Muscle layer of colon (tissue), 2 donors: Measurements from ENCODE around the gene ASPSCR1.

ENCODE experiments used
- H3K27ac ChIP-seq: one replicate; pipeline ENCODE4 v1.7.0; 2013; ENCODE audit warnings: low read depth, mild to moderate bottlenecking, low read length, moderate library complexity
- H3K27me3 ChIP-seq, 2 donors: one replicate each; pipeline ENCODE4 v1.7.0; 2013; ENCODE audit warnings: low read length in 2 of 2, mild to moderate bottlenecking in 2 of 2; ENCODE audit not compliant: insufficient read depth in 2 of 2, control insufficient read depth in 1 of 2
- H3K36me3 ChIP-seq: one replicate; pipeline ENCODE4 v1.7.0; 2013; ENCODE audit warnings: mild to moderate bottlenecking, low read length; ENCODE audit not compliant: insufficient read depth
- H3K4me1 ChIP-seq: one replicate; pipeline ENCODE4 v1.7.0; 2013; ENCODE audit warnings: mild to moderate bottlenecking, low read length; ENCODE audit not compliant: insufficient read depth
- H3K4me3 ChIP-seq, 2 donors: one replicate each; pipeline ENCODE4 v1.7.0; 2013; ENCODE audit warnings: low read length in 2 of 2, low read depth in 1 of 2, mild to moderate bottlenecking in 1 of 2, moderate library complexity in 1 of 2
- H3K9ac ChIP-seq: one replicate; pipeline ENCODE4 v1.7.0; 2013; ENCODE audit warnings: low read length
- H3K9me3 ChIP-seq: one replicate; pipeline ENCODE4 v1.7.0; 2013; ENCODE audit warnings: mild to moderate bottlenecking, low read length
- donor health status: abdominal sarcoma.
- donor health status: Adenocarcinoma of cecum.

The ASPSCR1 gene

DNA sequence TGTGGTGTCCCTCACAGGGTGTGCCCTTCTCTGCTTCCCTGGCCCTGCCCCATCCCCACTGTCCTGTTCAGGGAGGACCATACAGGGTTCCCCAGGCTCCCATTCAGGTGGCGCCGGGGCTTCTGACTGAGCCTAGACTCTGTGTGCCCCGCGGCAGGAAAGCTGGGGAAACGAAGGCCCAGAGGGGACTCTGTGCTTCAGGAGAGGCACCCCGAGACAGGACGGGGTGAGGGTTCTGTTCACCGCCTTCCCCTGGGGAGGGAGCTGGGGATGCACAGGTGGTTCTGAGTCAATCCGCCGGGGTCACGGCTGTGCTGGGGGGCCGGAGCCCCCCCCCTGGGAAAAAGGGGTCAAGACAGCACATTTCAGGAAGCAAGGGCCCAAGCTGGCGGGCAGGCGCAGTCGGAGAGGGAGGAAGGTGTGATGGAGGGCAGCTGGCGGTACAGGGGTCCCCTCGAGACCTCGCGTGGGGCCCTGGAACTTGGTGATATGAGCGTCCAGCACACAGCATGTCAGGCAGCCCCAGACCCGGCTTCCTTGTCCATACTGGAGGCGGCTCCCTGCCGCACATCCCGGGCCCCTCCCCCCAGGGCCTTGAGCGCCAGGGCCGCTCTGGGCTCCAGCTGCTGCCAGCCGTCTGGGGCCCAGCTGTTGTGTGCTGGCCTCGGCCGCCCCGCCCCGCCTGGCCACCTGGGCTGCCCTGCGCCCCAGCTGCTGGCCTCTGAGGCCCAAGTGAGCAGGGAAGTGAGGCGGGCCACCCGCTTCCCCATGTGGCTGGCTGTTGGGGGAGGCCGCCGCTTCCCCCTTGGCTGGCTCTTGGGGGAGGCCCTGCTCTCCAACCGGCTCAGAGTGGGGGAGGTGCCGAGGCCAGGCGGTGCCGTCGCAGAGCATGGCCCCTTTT, 10.8 kb upstream of the ASPSCR1 start:
- no peaks in the 10 kb centered on the region for H3K9me3 ChIP-seq
- H3K4me3 ChIP-seq: no peak overlapping the region
- H3K36me3 ChIP-seq: no peaks in the 10 kb centered on the region
- peaks cover 16% of the 10 kb centered on the region for H3K4me1 ChIP-seq
- H3K9ac ChIP-seq: no peak overlapping the region
- H3K27ac ChIP-seq: no peak overlapping the region
- peaks cover 5 to 27% of the 10 kb centered on the region in 2 donors for H3K27me3 ChIP-seq

- Histone ChIP-seq H3K9me3 (no peaks in the 10 kb centered on the region), H3K9ac (no peak overlapping the region), H3K36me3 (no peaks in the 10 kb centered on the region), H3K27ac (no peak overlapping the region), H3K4me1 (peaks cover 16% of the 10 kb centered on the region), H3K27me3 (peaks cover under 1 to 21% of the 10 kb centered on the region in 2 donors), H3K4me3 (no peak overlapping the region)
Observed at GRCh38 chr17:81967244-81967532, 10.2 kb upstream of the ASPSCR1 start.

DNA sequence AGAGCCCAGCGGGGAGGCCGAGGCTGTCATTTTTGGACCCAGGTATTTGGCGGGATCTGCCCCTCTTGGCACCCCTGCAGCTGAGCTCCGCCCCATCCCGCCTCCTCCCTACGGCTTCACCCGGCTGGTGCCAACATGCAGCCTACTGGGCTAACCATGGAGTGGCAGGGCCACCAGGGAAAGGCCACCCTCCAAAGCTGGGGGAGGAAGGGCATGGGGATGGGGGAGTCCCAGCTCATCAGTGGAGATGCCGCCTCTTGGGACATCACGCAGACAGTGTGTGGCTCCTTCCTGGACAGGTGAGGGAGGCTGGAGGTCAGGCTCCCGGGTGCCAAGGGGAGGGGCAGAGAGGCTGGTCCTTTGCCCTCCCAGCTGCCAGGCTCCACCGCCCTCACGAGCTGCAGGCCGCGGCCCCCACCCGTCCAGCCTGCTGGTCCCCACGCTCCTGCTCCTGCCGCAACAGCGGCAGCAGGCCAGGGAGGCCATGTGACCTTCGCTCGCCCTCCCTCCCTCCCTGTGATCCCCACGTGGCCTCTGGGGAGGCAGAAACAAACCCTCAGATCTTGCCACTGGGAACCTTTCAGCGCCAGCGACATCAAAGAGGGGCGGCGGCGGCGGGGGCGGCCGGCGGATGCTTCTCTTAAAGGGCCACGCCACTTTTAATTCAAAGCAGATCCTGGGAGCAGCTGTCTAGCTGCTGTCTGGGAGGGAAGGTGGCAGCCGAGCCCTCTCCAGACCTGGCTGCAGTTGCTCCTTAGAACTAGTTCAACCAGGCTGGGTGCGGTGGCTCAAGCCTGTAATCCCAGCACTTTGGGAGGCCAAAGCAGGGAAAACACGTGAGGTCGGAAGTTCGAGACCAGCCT, 9.7 kb upstream of the ASPSCR1 start:
- no peak overlapping the region for H3K9ac ChIP-seq
- H3K27ac ChIP-seq: no peak overlapping the region
- peaks cover 16% of the 10 kb centered on the region for H3K4me1 ChIP-seq
- H3K27me3 ChIP-seq: peaks cover 0 to 15% of the 10 kb centered on the region in 2 donors
- no peaks in the 10 kb centered on the region for H3K9me3 ChIP-seq
- H3K4me3 ChIP-seq: no peak overlapping the region
- H3K36me3 ChIP-seq: no peaks in the 10 kb centered on the region

GRCh38 chr17:81968396-81968745, 9.1 kb upstream of the ASPSCR1 start:
- peaks cover 16% of the 10 kb centered on the region for H3K4me1 ChIP-seq
- H3K4me3 ChIP-seq: no peak overlapping the region
- H3K27me3 ChIP-seq: peaks cover 0 to 9% of the 10 kb centered on the region in 2 donors
- H3K9ac ChIP-seq: no peak overlapping the region
- H3K27ac ChIP-seq: no peak overlapping the region
- H3K9me3 ChIP-seq: no peaks in the 10 kb centered on the region
- no peaks in the 10 kb centered on the region for H3K36me3 ChIP-seq

GRCh38 chr17:81968850-81969812, 8.3 kb upstream of the ASPSCR1 start:
- Histone ChIP-seq H3K27ac (no peak overlapping the region), H3K9ac (no peak overlapping the region), H3K4me1 (peaks cover 16% of the 10 kb centered on the region), H3K36me3 (no peaks in the 10 kb centered on the region), H3K9me3 (no peaks in the 10 kb centered on the region), H3K27me3 (peaks cover 0 to 7% of the 10 kb centered on the region in 2 donors), H3K4me3 (no peak overlapping the region)

DNA sequence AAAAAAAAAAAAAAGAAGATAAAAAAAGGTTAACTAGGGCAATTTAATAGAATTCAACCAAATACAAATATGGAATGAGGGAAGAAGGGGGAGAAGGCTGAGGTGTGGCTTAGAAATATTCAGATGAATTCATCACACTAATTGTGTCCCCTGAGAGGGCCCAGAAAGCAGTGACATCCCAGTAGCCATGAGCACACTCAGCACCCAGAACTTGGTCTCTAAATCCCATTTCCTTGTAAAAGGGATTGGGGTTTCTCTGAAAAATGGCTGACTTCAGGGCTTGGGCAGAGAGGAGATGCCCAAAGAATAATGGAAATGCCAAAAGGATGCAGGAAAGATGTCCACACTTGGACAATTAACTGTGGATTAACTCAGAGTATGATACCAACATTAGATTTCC, 4.0 kb upstream of the ASPSCR1 start:
- Histone ChIP-seq H3K27ac (no peak overlapping the region), H3K4me1 (peaks cover 11% of the 10 kb centered on the region), H3K9me3 (no peaks in the 10 kb centered on the region), H3K27me3 (peaks cover 0 to 7% of the 10 kb centered on the region in 2 donors), H3K4me3 (no peak overlapping the region), H3K9ac (no peak overlapping the region), H3K36me3 (no peaks in the 10 kb centered on the region)

DNA sequence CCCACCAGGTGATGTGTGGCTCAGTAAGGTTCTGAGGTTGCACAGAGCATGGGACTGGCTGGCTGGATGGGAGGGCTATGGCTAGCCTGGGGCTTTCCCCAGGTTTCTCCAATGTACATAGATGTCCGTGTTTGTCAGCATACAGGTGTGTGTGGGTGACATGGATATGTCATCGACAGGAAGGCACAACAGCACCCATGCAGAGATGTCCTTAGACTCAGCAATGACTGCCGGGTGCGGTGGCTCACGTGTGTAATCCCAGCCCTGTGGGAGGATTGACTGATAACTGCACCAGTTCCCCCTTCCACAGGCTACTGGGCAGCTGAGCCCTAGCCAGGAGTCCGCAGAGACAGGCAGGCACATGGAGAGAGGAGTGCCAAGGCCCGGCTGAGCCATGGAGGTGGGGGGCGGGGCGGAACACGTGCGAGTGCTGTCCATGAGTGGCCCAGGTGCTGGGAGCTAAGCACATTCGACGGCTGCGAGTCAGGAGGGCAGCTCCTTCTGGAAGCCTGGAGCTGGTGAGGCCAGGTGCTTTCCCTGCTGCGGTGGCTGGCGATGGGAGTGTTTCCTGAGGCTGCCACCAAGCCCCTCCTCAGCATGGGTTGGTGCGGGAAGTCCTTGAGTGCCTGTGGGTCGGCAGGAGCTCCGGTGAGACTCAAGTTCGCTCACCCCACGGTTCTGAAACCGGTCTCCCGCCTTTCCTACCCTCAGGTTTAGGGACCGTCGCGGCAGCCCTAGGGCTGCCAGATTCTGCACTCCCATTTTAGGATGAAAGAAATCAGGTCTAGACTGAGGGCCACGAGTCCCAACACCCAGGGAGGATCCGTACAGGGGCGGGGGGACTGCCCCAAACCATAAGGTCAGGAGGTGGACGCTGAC, 858 bp upstream of the ASPSCR1 start:
- Histone ChIP-seq H3K9me3 (no peaks in the 10 kb centered on the region), H3K4me1 (peaks cover 8% of the 10 kb centered on the region), H3K9ac (peak overlapping the region; percentile 89), H3K27me3 (no peaks in the 10 kb centered on the region), H3K36me3 (peaks cover 6% of the 10 kb centered on the region), H3K4me3 (peak overlapping the region; percentile 81 to 92), H3K27ac (peak overlapping the region; percentile 90)

GRCh38 chr17:81978524-81979298, 1.3 kb downstream of the ASPSCR1 start:
- H3K27me3 ChIP-seq: no peaks in the 10 kb centered on the region
- peaks cover 8% of the 10 kb centered on the region for H3K4me1 ChIP-seq
- H3K27ac ChIP-seq: no peak overlapping the region
- no peaks in the 10 kb centered on the region for H3K9me3 ChIP-seq
- H3K36me3 ChIP-seq: peaks cover 6% of the 10 kb centered on the region
- H3K9ac ChIP-seq: no peak overlapping the region
- no peak overlapping the region for H3K4me3 ChIP-seq

DNA sequence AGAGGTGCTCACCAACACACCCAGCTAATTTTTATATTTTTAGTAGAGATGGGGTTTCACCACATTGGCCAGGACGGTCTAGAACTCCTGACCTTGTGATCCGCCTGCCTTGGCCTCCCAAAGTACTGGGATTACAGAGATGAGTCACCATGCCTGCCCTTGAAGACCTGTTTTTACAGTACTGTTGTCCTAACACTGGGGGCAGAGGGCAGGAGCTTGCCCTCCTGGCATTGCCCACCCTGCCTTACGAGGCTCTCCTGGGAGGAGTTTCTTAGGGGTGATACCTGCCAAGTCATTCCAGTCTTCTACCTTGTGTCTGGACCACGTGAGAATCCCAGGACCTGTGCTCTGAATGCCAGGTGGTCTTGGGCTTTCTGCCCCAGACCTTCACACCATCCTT, 2.7 kb downstream of the ASPSCR1 start:
- Histone ChIP-seq H3K4me3 (no peak overlapping the region), H3K27ac (no peak overlapping the region), H3K36me3 (peaks cover 10% of the 10 kb centered on the region), H3K9ac (no peak overlapping the region), H3K9me3 (no peaks in the 10 kb centered on the region), H3K27me3 (no peaks in the 10 kb centered on the region), H3K4me1 (peaks cover 8% of the 10 kb centered on the region)
